Endodermal cell (in vitro differentiated cells): ENCODE data around the gene KIF16B. TPM values are rescaled to one million over a fixed set of nuclear protein-coding genes. Genes with fewer than 3 reads are reported as not detected.

ENCODE experiments used
- DNase-seq: peaks from one replicate; pipeline ENCODE4 v3.0.0-alpha.2; 2017
- H3K27ac ChIP-seq: 2 replicates; pipeline ENCODE4 v1.5.1; 2013; ENCODE audit warnings: mild to moderate bottlenecking, low read depth, low read length, moderate library complexity
- H3K27me3 ChIP-seq: 2 replicates; pipeline ENCODE4 v1.6.1; 2013; ENCODE audit warnings: mild to moderate bottlenecking, low read length, moderate library complexity; ENCODE audit not compliant: insufficient read depth, control insufficient read depth, poor library complexity, severe bottlenecking
- H3K36me3 ChIP-seq: 2 replicates; pipeline ENCODE4 v1.7.0; 2013; ENCODE audit warnings: mild to moderate bottlenecking, low read length, moderate library complexity; ENCODE audit not compliant: control insufficient read depth, insufficient read depth
- H3K4me1 ChIP-seq: one replicate; pipeline ENCODE4 v1.7.0; 2013; ENCODE audit warnings: low read length; ENCODE audit not compliant: control insufficient read depth, insufficient read depth
- H3K4me3 ChIP-seq: 2 replicates; pipeline ENCODE4 v1.5.1; 2013; ENCODE audit warnings: mild to moderate bottlenecking, low read length, moderate library complexity
- H3K9ac ChIP-seq: 2 replicates; pipeline ENCODE4 v1.6.1; 2013; ENCODE audit warnings: mild to moderate bottlenecking, low read length, moderate library complexity; ENCODE audit not compliant: poor library complexity, severe bottlenecking; ENCODE audit errors: extremely low read depth
- H3K9me3 ChIP-seq: 2 replicates; pipeline ENCODE4 v1.6.1; 2013; ENCODE audit warnings: mild to moderate bottlenecking, low read length, moderate library complexity; ENCODE audit not compliant: control insufficient read depth
- H3K27ac Mint-ChIP-seq: 2 replicates; pipeline ENCODE4 v1.8.0; 2020; ENCODE audit warnings: mixed read lengths
- H3K27me3 Mint-ChIP-seq: 2 replicates; pipeline ENCODE4 v1.8.0; 2021; ENCODE audit warnings: mild to moderate bottlenecking, mixed read lengths; ENCODE audit not compliant: insufficient read depth
- H3K36me3 Mint-ChIP-seq: 2 replicates; pipeline ENCODE4 v1.8.0; 2020; ENCODE audit warnings: low read depth, mixed read lengths
- H3K4me1 Mint-ChIP-seq: 2 replicates; pipeline ENCODE4 v1.8.0; 2020; ENCODE audit warnings: mixed read lengths
- H3K4me3 Mint-ChIP-seq: 2 replicates; pipeline ENCODE4 v1.8.0; 2020; ENCODE audit warnings: mild to moderate bottlenecking, moderate library complexity, mixed read lengths
- H3K9me3 Mint-ChIP-seq: 2 replicates; pipeline ENCODE4 v1.8.0; 2020; ENCODE audit warnings: mild to moderate bottlenecking, mixed read lengths
- WGBS, 2 experiments: methylation state at CpG; one replicate each; pipeline versions ENCODE4 v1.1.5 to v1.1.7; 2013; ENCODE audit warnings: missing lambda C conversion rate in 2 of 2, mixed read lengths in 1 of 2; ENCODE audit not compliant: insufficient coverage in 1 of 2, insufficient read length in 1 of 2; 5-methylcytosine and 5-hydroxymethylcytosine counted together
- total RNA-seq, 2 donors: library from RNA; stranded (reverse); fragmentation: NEBNext Ultra II Directional in 1 of 2; extraction: Animal tissue kit (Norgen Biotek cat#: 25700) in 1 of 2; gene quantifications; 2 replicates in 1 of 2; 3 replicates in 1 of 2; pipeline ENCODE4 v1.2.1, GENCODE V29; 2021
- TF ChIP-seq, protein P1 (sequence below): fragments of 200-600 bp; sonication (generic); conservative IDR thresholded peaks from 2 replicates; pipeline ENCODE4 v1.5.0; 2021; ENCODE audit warnings: antibody characterized with exemption, mild to moderate bottlenecking

The KIF16B gene
- total RNA-seq, 2 donors from 2014 or later: 17.3 to 18.8 TPM

GRCh38 chr20:16488616-16489015 lies 84.6 kb downstream of the KIF16B start:
- Histone ChIP-seq H3K27ac (no peak overlapping the region), H3K9ac (no peak overlapping the region), H3K4me1 (no peaks in the 10 kb centered on the region), H3K9me3 (no peaks in the 10 kb centered on the region), H3K4me3 (no peak overlapping the region), H3K27me3 (no peaks in the 10 kb centered on the region), H3K36me3 (peaks cover 4% of the 10 kb centered on the region)
- no peaks in the 10 kb centered on the region for H3K27me3 Mint-ChIP-seq
- H3K4me1 Mint-ChIP-seq: no peaks in the 10 kb centered on the region
- H3K27ac Mint-ChIP-seq: no peak overlapping the region
- TF ChIP-seq, protein P1, sequence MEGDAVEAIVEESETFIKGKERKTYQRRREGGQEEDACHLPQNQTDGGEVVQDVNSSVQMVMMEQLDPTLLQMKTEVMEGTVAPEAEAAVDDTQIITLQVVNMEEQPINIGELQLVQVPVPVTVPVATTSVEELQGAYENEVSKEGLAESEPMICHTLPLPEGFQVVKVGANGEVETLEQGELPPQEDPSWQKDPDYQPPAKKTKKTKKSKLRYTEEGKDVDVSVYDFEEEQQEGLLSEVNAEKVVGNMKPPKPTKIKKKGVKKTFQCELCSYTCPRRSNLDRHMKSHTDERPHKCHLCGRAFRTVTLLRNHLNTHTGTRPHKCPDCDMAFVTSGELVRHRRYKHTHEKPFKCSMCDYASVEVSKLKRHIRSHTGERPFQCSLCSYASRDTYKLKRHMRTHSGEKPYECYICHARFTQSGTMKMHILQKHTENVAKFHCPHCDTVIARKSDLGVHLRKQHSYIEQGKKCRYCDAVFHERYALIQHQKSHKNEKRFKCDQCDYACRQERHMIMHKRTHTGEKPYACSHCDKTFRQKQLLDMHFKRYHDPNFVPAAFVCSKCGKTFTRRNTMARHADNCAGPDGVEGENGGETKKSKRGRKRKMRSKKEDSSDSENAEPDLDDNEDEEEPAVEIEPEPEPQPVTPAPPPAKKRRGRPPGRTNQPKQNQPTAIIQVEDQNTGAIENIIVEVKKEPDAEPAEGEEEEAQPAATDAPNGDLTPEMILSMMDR: no peak
- WGBS, 2 experiments: 81 to 92% methylated on average over 3 of the region's 3 CpGs
- H3K36me3 Mint-ChIP-seq: peaks cover 46% of the 10 kb centered on the region
- H3K9me3 Mint-ChIP-seq: no peaks in the 10 kb centered on the region
- no peak overlapping the region for H3K4me3 Mint-ChIP-seq
- DNase-seq: no peak

DNA sequence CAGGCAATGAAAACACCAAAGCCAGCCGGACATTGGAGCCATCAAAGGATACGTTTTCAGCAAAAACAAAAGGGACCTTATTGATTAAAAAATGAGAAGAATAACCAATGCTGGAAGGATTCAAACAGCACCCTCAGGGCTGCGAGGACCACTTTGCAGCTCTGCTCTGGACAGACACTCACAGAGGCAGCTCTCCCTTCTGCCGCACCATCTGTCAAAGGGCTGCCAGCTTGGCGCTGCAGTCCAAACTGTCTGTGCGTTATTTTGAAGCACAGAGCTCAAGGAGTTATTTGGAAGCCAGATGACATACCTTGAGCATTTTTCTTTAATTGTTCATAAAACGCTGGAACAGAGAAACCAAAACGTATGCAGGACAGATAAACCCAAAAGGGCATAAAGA lies 85.2 kb downstream of the KIF16B start:
- WGBS, 2 experiments: 94 to 96% methylated on average over 7 to 8 of the region's 8 CpGs
- H3K36me3 ChIP-seq: peaks cover 6% of the 10 kb centered on the region
- no peaks in the 10 kb centered on the region for H3K27me3 Mint-ChIP-seq
- H3K36me3 Mint-ChIP-seq: peaks cover 46% of the 10 kb centered on the region
- no peaks in the 10 kb centered on the region for H3K4me1 ChIP-seq
- TF ChIP-seq, protein P1: no peak
- no peak overlapping the region for H3K4me3 ChIP-seq
- H3K9me3 Mint-ChIP-seq: no peaks in the 10 kb centered on the region
- no peaks in the 10 kb centered on the region for H3K9me3 ChIP-seq
- H3K4me1 Mint-ChIP-seq: no peaks in the 10 kb centered on the region
- H3K27ac ChIP-seq: no peak overlapping the region
- no peak overlapping the region for H3K4me3 Mint-ChIP-seq
- DNase-seq: no peak
- H3K27ac Mint-ChIP-seq: no peak overlapping the region
- no peak overlapping the region for H3K9ac ChIP-seq
- no peaks in the 10 kb centered on the region for H3K27me3 ChIP-seq

DNA sequence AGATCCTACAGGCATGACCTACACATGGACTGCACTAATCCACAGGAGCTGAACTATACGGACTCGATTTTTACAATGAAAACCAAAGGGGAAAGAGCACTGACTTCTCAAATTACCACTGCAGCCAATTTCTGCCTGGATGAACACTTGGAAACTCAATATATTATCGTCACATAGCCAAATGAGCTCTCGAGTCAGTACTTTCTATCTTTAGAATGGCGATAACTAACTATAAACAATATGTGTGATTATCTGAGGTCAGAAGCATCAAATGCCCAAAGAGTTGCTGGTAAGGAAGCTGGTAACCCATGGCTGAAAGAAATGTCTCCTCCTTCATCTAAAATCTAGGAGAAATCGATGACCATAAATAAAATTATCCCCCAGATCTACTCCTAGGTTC lies 86.7 kb downstream of the KIF16B start:
- H3K36me3 Mint-ChIP-seq: peaks cover 38% of the 10 kb centered on the region
- 94 to 98% methylated on average over 5 to 6 of the region's 6 CpGs for WGBS, 2 experiments
- H3K4me3 Mint-ChIP-seq: no peak overlapping the region
- H3K36me3 ChIP-seq: peaks cover 7% of the 10 kb centered on the region
- H3K27ac ChIP-seq: no peak overlapping the region
- H3K4me1 ChIP-seq: no peaks in the 10 kb centered on the region
- no peaks in the 10 kb centered on the region for H3K27me3 ChIP-seq
- no peaks in the 10 kb centered on the region for H3K4me1 Mint-ChIP-seq
- no peak overlapping the region for H3K27ac Mint-ChIP-seq
- DNase-seq: no peak
- TF ChIP-seq, protein P1: no peak
- H3K9me3 Mint-ChIP-seq: no peaks in the 10 kb centered on the region
- H3K27me3 Mint-ChIP-seq: no peaks in the 10 kb centered on the region
- H3K9me3 ChIP-seq: no peaks in the 10 kb centered on the region
- H3K9ac ChIP-seq: no peak overlapping the region
- no peak overlapping the region for H3K4me3 ChIP-seq
